Neutrophil (primary cell): Measurements from ENCODE around the gene MCM10.

Source experiments
- H3K27ac ChIP-seq: fragments of 200-600 bp; sonication (generic); 2 replicates; pipeline ENCODE4 v1.5.1; 2016; ENCODE audit warnings: mild to moderate bottlenecking, moderate library complexity
- H3K27me3 ChIP-seq: fragments of 200-600 bp; sonication (generic); 2 replicates; pipeline ENCODE4 v1.6.0; 2016; ENCODE audit warnings: mild to moderate bottlenecking
- H3K36me3 ChIP-seq: fragments of 200-600 bp; sonication (generic); 2 replicates; pipeline ENCODE4 v1.5.1; 2017
- H3K4me1 ChIP-seq, 2 experiments: fragments of 200-600 bp in 1 of 2; sonication (generic) in 1 of 2; 1 replicate in 1 of 2; 2 replicates in 1 of 2; pipeline versions ENCODE4 v1.5.1 to v1.6.1; 2013 to 2016; ENCODE audit warnings: low read depth in 1 of 2, low read length in 1 of 2, mild to moderate bottlenecking in 1 of 2, moderate library complexity in 1 of 2; ENCODE audit not compliant: control insufficient read depth in 1 of 2, insufficient read depth in 1 of 2
- H3K4me3 ChIP-seq, 2 experiments: fragments of 200-600 bp in 1 of 2; sonication (generic) in 1 of 2; 1 replicate in 1 of 2; 2 replicates in 1 of 2; pipeline ENCODE4 v1.5.1; 2013 to 2016; ENCODE audit warnings: low read depth in 1 of 2, low read length in 1 of 2, mild to moderate bottlenecking in 1 of 2, moderate library complexity in 1 of 2
- H3K9me3 ChIP-seq: fragments of 200-600 bp; sonication (generic); 2 replicates; pipeline ENCODE4 v1.5.1; 2016
- TF ChIP-seq, protein P1 (sequence below): fragments of 200-600 bp; sonication (generic); IDR thresholded peaks from 2 replicates; pipeline ENCODE4 v1.5.1; 2016; ENCODE audit warnings: antibody characterized with exemption

MCM10 gene

DNA sequence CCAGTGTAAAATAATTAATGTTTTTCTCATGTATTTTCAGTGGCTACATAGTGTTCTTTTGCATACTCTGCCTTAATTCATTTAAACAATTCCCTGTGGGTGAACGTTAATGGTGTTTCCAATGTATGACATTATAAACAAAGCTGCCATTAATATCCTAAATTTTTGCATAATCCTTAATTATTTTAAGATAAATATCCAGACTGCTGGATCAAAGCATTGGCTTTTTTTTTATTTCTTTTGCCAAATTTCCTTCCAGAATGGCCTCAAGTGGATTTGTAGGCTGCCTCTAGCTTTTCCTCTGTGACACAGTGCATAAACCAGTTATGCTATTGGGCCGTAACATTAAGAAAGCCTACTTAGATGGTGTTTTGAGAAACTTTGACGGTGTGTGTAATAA lies 29.5 kb downstream of the MCM10 start:
- Histone ChIP-seq H3K27ac (no peak overlapping the region), H3K4me1 (no peaks in the 10 kb centered on the region), H3K9me3 (no peaks in the 10 kb centered on the region), H3K36me3 (peaks cover 53% of the 10 kb centered on the region), H3K27me3 (no peaks in the 10 kb centered on the region), H3K4me3 (no peak overlapping the region)
- TF ChIP-seq, protein P1, sequence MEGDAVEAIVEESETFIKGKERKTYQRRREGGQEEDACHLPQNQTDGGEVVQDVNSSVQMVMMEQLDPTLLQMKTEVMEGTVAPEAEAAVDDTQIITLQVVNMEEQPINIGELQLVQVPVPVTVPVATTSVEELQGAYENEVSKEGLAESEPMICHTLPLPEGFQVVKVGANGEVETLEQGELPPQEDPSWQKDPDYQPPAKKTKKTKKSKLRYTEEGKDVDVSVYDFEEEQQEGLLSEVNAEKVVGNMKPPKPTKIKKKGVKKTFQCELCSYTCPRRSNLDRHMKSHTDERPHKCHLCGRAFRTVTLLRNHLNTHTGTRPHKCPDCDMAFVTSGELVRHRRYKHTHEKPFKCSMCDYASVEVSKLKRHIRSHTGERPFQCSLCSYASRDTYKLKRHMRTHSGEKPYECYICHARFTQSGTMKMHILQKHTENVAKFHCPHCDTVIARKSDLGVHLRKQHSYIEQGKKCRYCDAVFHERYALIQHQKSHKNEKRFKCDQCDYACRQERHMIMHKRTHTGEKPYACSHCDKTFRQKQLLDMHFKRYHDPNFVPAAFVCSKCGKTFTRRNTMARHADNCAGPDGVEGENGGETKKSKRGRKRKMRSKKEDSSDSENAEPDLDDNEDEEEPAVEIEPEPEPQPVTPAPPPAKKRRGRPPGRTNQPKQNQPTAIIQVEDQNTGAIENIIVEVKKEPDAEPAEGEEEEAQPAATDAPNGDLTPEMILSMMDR: no peak

DNA sequence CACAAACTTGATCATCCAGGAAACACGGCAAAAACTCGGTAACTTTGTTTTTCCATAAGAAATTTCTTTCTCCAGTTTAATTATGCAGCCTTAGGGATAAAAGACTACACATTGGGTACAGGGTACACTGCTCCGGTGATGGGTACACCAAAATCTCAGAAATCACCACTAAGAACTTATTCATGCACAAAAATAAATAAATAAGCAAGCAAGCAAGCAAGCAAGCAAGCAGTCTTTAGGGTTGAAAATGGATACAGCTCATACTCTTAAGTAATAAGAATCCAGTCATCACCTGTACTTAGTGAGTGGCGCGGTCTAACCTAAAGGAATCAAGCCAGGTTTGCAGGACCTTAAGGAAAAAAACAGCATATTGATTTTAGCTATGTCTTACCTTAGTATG lies 30.0 kb downstream of the MCM10 start:
- no peak overlapping the region for H3K4me3 ChIP-seq

DNA sequence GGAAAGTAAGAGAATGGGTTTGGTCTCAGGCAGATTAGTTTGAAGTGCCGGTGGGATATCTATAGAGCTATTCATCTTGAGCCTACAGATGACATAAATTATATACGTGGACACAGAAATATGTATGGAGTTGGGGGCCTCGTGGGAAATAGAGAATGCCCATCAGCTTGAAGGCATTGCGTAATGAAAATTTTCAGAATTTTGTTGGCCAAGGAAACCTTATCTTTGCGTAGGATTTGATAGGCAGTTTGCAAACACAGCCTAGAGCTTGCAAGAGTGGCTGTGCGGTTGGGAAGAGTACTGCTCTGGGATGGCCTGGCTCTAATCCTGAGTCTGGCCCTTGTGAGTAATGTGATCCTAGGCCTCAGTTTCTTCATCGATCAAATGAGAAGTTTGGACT lies 32.3 kb downstream of the MCM10 start:
- Histone ChIP-seq H3K4me3 (no peak overlapping the region), H3K27ac (no peak overlapping the region), H3K36me3 (peaks cover 60% of the 10 kb centered on the region), H3K4me1 (no peaks in the 10 kb centered on the region), H3K9me3 (no peaks in the 10 kb centered on the region), H3K27me3 (no peaks in the 10 kb centered on the region)
- TF ChIP-seq, protein P1: no peak

More for the DNA sequence above, 30.0 kb downstream of the MCM10 start:
- peaks cover 55% of the 10 kb centered on the region for H3K36me3 ChIP-seq
- H3K9me3 ChIP-seq: no peaks in the 10 kb centered on the region
- H3K27ac ChIP-seq: no peak overlapping the region
- H3K27me3 ChIP-seq: no peaks in the 10 kb centered on the region
- TF ChIP-seq, protein P1: no peak
- no peaks in the 10 kb centered on the region for H3K4me1 ChIP-seq

DNA sequence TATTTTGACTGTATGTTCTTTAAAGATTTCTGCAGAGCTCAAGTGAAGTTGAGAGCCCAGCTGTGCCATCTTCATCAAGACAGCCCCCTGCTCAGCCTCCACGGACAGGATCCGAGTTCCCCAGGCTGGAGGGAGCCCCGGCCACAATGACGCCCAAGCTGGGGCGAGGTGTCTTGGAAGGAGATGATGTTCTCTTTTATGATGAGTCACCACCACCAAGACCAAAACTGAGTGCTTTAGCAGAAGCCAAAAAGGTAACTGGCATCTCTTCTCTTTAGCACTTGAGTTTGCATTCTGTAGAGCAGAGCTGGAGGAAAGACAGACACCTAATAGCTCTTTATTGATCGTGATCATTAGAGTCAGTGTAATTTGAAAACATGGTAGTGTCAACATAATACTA lies 33.7 kb downstream of the MCM10 start:
- H3K27me3 ChIP-seq: no peaks in the 10 kb centered on the region
- TF ChIP-seq, protein P1: no peak
- H3K9me3 ChIP-seq: no peaks in the 10 kb centered on the region
- H3K27ac ChIP-seq: no peak overlapping the region
- H3K4me1 ChIP-seq: no peaks in the 10 kb centered on the region
- H3K4me3 ChIP-seq: no peak overlapping the region
- peaks cover 55% of the 10 kb centered on the region for H3K36me3 ChIP-seq

DNA sequence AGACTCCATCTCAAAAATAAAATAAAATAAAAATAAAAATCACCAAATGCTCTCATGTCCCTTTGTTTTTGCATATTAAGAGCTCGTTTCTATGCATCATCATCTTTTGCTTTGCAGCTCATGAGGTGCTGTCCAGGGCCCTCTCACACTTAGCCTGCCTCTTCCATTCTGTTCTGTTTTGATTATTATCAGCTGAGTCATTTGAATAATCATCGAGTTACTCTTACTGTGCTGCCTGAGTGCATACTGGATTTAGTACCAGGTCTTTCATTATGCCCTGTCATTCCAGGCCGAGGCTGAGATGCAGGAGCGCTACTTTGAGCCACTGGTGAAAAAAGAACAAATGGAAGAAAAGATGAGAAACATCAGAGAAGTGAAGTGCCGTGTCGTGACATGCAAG lies 39.8 kb downstream of the MCM10 start:
- no peaks in the 10 kb centered on the region for H3K4me1 ChIP-seq
- no peak overlapping the region for H3K27ac ChIP-seq
- TF ChIP-seq, protein P1: no peak
- H3K27me3 ChIP-seq: no peaks in the 10 kb centered on the region
- no peak overlapping the region for H3K4me3 ChIP-seq
- H3K36me3 ChIP-seq: peaks cover 70% of the 10 kb centered on the region
- H3K9me3 ChIP-seq: no peaks in the 10 kb centered on the region

DNA sequence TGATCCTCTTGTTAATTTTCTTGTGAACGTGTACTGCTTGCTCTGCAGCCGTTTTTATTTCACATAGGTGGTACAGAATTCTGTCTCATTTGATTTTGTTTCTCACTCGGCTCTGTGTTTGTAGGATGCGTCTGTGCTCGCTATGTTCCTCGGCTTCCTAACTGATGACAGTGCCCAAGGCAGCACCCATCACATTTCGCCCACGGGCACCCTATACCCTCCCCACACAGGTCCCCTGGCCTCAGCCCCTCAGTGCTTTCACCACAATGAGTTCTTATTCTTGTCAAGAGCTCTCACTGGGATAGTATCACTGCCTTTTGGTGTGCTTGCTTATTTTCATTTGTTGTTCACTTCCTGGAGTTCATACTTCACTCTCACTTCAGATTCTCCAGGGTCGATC lies 44.7 kb downstream of the MCM10 start:
- H3K36me3 ChIP-seq: peaks cover 43% of the 10 kb centered on the region
- H3K9me3 ChIP-seq: no peaks in the 10 kb centered on the region
- H3K4me1 ChIP-seq: no peaks in the 10 kb centered on the region
- no peak overlapping the region for H3K27ac ChIP-seq
- TF ChIP-seq, protein P1: no peak
- H3K4me3 ChIP-seq: no peak overlapping the region
- no peaks in the 10 kb centered on the region for H3K27me3 ChIP-seq
